GM18507 (cell line): ENCODE data around the gene JAZF1.
"Not testable (repeated sequence)": the region's sequence is repeated elsewhere in the genome, so short reads cannot be mapped to it uniquely, and the experiment has no call there.

Experiments
- DNase-seq: peaks from one replicate; pipeline ENCODE4 v3.0.0; 2011; ENCODE audit warnings: low read depth; ENCODE audit not compliant: insufficient read length; ENCODE audit errors: extremely low spot score
- FAIRE-seq: peaks from 2 replicates; lab custom pipeline; 2011; peaks lifted over from hg19 to GRCh38; lab: Jason Lieb, UNC

Gene JAZF1

GRCh38 chr7:27875832-27876231, 304.8 kb downstream of the JAZF1 start:
- no peak for FAIRE-seq
- DNase-seq: no peak

DNA sequence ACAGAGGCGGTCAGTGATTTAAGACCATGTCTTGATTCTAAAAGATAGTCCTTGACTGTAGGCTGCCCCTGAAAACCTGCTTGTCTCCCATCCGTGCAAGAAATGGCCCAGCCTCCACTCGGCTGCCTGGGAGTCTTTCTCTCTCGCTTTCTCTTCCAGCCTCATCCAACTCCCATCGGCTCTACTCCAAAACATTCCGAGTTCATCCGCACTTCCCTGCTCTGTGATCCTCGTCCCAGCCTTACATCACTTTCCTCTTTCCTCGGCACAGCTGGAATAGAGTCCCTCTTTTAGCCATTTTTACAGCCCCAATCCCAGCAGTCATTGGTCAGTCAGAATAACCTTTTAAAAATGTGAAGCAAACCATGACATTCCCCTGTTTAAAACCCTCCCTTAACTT, 305.5 kb downstream of the JAZF1 start:
- FAIRE-seq: no peak
- no peak for DNase-seq

GRCh38 chr7:27873981-27874957, 306.3 kb downstream of the JAZF1 start:
- DNase-seq: no peak
- no peak for FAIRE-seq

DNA sequence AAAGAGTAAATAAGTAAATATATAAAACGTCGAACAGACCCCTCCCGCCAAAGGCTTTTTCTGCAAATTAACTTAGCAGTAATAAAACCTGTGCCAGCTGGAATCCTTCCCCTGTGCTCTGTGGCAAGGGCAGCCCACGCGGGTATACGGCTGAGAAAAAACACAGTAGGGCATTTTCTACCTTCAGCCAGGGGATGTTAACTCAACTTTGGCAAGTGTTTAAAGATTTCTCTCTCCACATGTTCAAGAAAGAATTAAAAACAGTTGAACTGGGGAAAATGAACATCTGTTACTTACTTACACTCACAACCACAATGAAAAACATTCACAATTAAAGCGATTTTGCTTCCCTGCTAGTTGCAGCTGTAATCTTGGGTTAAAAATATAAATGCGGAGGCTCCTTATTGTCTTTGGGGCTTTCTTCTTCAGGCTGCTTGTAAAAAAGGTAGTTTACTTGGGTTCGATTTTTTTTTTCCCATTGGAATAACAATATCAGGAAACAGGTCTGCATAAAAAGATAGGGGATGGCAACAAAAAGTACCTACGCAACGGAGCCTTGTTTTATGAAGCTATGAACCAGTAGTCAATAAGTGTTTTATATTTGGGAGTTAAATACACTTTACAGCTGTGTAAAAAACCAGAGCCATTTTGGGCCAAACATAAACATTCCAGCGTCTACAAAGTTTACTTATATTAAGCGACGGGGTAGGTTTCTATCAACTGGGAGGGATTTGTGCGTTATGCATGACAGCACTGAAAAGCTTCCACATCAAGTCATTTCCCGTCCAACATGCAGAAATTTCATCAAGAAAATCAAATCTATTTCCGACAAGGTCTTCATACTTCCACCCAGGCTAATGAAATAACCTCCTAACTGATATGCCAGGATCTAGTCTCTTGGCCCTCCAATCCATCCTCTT, 308.0 kb downstream of the JAZF1 start:
- FAIRE-seq: no peak
- no peak for DNase-seq

- DNase-seq (no peak), FAIRE-seq (no peak)
Observed at GRCh38 chr7:27871866-27872265, 308.7 kb downstream of the JAZF1 start.

DNA sequence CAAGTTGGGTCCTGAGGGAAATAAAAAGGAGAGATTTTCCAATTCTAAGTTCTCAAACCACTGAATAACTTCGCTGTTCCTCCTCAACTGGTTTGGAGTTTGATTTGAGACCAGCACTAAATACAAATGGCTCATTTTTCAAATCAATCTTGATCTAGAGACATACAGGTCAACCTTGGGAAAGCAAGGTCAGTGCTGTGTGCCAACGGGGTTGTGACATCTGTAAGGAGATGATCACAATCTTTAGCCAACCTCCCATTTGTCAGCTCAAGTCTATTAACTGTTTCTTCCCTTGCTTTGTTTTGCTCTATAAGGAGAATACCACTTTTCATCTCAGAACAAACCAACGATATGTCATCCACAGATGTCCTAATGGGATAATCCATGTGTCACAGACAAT, 309.5 kb downstream of the JAZF1 start:
- no peak for DNase-seq
- no peak for FAIRE-seq

- DNase-seq (no peak), FAIRE-seq (no peak)
Observed at GRCh38 chr7:27870595-27870994, 310.0 kb downstream of the JAZF1 start.

DNA sequence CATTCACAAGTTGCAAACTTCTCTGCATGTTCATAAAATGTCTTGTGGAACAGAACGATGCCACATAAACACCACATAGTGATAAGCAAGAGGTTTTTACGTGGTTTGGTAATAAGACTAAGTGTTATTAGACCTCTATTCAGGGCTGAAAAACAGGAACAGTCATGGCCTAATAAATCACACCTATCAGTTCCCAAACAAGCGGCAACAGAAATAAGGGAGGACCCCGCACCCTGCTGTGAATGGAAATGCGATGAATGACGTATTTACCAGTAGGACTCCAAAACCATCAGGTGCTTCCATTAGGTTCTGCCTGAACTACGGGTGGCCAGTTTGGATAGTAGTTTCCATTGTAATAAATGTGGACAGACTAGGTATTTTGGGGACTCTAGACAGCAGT, 311.5 kb downstream of the JAZF1 start:
- no peak for FAIRE-seq
- DNase-seq: no peak

DNA sequence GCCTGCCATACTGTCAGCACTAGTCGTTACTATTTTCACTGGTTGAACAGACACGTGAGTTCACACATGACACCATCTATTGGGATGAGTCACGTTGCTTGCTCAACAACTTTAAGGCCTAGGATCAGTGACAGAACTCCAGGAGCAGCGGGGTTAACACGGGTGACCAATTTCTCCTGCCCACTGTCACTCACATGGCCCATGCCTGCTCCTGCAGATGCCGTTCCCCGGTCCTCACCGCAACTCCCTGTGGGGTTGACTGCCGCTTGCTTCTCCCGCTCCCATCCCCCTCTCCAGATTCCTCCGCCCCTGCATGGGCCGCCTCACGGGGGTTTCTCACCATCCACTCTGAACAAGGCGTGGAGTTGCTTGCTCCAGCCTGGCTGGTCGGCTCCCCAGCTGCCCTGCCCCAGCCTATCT, 312.5 kb downstream of the JAZF1 start:
- FAIRE-seq (no peak), DNase-seq (no peak)

- FAIRE-seq (no peak), DNase-seq (no peak)
Observed at GRCh38 chr7:27866828-27867672, 313.5 kb downstream of the JAZF1 start.

- DNase-seq (no peak), FAIRE-seq (no peak)
Observed at GRCh38 chr7:27866256-27866655, 314.3 kb downstream of the JAZF1 start.

DNA sequence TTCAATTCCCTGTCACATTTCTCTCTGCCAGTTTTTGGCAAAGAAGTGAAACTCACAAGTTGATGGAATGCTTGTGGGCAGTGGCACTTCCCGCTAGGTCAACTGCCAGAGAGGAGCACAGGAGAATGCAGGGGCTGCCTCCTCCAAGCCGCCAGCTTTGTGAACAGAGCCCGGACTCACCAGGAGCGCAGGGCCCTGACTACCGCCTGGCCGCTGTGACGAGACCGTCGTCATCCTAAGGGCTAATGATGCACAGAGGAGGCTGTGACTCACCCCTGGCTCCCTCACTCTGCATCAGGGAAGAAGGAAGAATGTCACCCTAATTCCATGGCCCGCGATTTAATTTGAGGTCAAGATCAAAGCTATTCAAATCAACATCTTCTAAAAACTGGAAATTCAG, 316.7 kb downstream of the JAZF1 start:
- FAIRE-seq (no peak), DNase-seq (no peak)

GRCh38 chr7:27861747-27862146, 318.8 kb downstream of the JAZF1 start:
- DNase-seq (no peak), FAIRE-seq (no peak)

- DNase-seq (no peak), FAIRE-seq (no peak)
Observed at GRCh38 chr7:27860800-27861199, 319.8 kb downstream of the JAZF1 start.

DNA sequence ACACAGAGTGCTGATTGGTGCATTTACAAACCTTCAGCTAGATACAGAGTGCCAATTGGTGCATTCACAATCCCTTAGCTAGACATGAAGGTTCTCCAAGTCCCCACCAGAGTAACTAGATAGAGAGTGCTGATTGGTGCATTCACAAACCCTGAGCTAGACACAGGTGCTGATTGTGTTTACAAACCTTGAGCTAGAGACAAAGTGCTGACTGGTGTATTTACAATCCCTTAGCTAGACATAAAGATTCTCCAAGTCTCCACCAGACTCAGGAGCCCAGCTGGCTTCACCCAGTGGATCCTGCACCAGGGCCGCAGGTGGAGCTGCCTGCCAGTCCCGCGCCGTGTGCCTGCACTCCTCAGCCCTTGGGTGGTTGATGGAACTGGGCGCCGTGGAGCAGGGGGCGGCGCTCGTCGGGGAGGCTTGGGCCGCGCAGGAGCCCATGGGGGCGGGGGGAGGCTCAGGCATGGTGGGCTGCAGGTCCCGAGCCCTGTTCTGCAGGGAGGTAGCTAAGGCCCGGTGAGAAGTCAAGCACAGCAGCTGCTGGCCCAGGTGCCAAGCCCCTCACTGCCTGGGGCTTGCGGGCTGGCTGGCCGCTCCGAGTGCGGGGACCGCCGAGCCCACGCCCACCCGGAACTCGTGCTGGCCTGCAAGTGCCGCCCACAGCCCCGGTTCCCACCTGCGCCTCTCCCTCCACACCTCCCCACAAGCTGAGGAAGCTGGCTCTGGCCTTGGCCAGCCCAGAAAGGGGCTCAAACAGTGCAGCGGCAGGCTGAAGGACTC, 323.7 kb downstream of the JAZF1 start:
- not testable (repeated sequence) for FAIRE-seq, DNase-seq

- no peak for DNase-seq
- FAIRE-seq: no peak
Observed at GRCh38 chr7:27850531-27850930, 330.1 kb downstream of the JAZF1 start.

DNA sequence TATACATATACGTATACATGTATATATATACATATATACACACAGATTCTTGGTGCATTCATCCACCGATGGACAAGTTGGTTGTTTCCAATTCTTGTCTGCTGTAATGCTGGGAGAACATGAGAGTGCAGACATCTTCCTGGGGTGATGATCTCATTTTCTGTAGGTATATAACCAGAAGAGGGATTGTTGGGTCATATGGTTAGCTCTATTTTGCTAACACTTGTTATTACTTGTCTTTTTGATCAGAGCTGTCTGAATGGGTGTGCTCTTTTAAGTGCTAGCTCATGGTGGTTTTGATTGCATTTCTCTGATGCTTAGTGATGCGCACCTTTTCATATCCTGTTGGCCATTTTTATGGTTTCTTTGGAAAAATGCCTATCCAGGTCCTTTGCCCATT, 334.2 kb downstream of the JAZF1 start:
- DNase-seq (no peak), FAIRE-seq (no peak)

- no peak for FAIRE-seq
- no peak for DNase-seq
Observed at GRCh38 chr7:27843584-27844305, 336.9 kb downstream of the JAZF1 start.
